ENCODE data around the gene B3GALNT2.
"Not testable (repeated sequence)": the region's sequence is repeated elsewhere in the genome, so short reads cannot be mapped to it uniquely, and the experiment has no call there.

B3GALNT2 gene

DNA sequence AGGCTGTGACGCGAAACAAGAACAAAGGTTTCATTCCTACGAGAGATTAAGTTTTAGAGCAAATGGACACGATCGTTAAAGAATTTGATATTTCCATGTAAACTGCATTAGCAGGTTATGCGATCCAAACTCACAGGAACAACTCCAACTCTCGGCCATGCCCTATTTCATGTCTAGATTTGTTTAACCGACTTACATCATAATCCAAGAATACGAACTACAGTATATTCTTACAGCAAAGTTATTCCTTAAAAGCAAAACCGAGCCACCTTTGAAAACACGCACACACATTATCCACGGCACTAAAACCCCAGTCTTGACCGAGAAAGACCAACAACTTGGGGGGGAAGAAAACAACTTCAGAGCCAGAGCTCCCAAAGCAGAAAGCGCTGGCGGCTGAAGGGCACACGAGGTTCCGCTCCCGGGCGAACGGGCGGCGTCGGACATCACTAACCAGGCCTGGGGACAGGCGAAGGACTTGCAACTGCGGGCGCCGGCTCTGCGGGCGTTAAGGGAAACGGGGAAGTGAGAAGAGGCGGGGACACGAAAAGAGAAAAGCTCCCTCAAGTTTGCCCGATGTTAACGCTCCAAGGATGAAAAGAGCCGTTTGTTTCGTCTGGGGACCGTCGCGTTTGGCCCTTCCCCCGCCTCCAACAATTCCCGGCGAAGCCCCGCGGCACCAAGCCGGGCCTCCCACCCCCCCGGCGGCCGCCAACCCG is 690 bp downstream of the B3GALNT2 start:
- DNase-seq, result peak; percentile 51

DNA sequence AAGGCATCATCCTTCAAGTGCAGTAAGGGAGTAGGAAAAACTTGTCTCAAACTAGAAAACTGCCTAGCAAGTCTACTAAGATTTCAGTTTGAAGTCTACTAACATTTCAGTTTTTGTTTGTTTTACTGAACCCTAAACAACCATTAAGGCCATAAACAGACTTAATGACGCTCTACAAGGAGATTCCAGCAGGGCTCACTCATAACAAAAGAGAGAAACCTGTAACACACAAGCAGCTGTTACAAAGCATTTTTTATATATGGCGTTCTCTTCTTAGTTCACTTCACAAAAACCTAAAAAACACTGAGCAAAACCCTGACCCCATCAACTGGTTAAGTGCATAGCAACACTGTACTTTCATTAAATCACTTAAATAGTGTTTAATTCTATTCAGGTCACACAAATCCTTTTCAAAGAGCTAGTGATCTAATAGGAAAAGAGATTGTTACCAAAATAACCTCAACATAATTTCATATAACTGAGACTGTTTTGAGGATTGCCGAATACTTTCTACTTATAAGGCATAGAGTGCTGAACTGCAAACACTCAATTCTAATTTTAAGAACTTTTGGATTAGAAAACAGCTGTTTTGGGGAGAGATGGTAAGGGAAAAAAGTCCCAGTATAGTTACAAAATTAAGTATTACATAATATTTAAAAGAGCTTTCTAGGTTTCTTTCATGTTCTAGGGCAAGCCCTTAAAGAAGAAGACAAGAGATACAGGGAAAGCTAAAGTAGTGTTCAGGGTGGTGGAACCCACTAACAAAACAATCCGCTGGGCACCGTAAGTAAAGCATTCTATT is 1.4 kb downstream of the B3GALNT2 start:
- DNase-seq, result no peak

DNA sequence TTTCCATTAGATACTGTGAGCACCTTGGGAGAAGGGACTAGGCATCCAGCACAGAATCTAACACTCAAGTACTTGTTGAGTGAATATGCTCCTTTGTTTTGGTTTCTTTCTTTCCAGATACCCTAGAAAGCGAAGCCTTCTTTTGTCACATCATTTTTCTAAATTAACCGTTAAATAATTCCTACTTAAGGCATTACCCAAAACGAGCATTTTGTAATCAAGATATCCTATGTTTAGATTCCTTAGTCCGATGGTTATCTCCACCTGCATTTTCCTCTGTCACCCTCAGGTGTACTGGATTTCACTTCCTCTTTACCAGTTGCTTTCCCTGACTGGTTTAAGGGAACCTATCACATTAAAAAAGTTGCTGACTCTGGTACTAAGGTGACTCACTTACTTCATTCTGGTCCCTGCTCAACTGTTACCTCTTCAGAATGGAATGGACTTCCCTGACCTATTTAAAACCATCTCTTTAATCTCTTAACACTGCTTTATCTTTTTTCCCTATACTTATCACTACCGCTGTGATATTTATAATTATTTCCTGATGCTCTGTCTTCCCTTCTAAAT is 3.2 kb downstream of the B3GALNT2 start:
- DNase-seq, result no peak

DNA sequence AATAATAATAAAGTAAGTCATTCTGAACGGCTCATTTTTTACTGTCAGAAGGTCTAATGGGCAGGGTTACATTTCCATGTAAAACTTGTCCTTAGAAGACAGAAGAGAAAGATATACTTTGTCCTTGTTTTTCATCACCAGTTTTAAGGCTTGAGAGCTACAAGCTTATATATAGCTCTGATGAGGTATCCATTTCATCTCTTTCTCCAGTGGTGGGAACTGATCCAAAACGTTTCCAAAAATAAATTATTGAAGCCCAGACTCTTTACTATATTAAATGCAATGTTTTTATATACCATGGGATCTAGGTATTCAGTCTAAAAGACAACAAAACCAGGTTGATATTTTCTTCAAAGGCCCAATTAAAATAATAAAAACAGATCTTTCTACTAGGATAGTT is 8.7 kb downstream of the B3GALNT2 start:
- DNase-seq, result no peak

DNA sequence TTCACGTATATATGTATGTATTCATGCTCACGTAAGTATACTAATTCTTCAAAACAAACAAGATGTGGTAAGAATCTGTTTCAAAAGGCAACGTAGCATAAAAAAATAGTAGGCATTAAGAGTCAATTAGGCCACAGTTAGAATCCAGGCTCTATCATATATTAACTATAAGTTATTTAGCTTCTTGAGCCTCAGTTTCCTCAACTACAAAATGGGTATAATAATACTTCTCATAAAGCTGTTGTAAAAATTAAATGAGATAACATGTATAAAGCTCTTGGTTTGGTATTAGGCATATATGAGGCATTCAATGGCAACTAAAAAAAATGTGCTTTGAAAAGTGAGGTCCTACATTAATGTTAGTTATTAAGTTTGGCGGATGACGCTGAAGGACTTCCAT is 9.2 kb downstream of the B3GALNT2 start:
- no peak for DNase-seq

DNA sequence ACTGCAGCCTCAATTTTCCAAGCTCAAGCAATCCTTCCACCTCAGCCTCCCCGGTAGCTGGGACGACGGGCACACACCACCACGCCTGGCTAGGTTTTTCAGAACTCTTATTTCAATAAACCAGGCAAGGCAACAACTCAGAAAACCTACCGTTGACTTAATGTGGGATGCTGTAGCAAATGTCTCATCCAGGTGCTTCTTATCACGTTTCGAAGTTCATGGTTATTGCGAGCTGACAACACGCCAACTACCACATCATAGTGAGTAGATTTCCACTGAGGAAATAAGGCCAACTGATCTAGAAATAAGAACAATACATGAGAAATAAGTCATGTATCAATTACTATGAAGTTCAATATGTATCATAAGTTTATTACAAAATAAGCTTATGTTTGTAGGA is 9.7 kb downstream of the B3GALNT2 start:
- DNase-seq, result no peak

DNA sequence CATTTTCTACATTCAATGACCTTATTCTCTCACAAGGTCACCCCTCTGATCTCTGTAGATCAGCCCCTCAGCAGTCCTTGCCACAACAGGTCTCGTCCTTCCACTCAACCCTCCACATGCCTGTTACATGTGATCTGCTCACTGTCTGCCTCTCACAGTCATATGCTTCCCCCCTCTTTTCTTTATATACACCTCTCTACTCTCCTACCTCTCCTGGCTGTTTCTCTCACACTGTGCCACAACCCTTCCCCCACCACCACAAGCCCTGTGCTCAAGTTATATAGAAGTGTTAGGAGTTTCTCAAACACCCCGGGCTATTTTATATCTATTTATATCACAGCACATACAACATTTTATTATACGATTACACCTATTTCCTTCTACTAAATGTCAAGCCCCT is 12.6 kb downstream of the B3GALNT2 start:
- no peak for DNase-seq

DNA sequence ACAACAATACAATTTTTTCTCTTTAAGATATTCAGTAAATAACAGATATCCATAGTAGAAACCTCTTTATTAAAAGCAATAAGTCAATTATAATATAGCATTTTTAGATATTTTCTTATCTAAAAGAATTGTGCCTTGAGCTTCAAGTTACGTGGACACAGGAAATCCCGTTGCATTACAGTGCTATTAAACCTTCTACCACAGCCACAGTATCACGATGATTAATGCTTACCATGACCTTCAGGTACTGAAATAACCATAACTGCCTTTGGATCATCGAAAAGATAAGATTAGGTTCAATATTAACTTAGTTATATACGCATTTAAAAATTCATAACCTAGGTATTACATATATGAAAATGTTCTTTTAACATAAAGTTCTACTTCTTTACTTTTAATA is 17.9 kb downstream of the B3GALNT2 start:
- no peak for DNase-seq

DNA sequence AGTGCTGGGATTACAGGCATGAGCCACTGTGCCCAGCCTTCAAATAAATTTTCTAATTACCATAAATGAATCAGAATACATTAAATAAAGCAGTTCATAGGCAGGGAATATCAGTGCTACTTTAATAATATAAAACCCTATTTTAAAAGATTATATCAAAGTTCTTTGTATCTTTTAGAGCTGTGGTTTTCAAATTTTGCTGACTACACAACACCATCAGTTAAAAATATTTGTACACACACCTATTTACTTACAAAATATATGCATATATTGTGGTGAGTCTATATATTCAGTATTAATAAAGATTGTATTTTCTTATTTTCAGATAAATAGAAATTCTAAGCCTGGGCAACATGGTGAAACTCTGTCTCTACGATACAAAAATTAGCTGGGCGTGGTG is 18.7 kb downstream of the B3GALNT2 start:
- DNase-seq, result no peak

DNA sequence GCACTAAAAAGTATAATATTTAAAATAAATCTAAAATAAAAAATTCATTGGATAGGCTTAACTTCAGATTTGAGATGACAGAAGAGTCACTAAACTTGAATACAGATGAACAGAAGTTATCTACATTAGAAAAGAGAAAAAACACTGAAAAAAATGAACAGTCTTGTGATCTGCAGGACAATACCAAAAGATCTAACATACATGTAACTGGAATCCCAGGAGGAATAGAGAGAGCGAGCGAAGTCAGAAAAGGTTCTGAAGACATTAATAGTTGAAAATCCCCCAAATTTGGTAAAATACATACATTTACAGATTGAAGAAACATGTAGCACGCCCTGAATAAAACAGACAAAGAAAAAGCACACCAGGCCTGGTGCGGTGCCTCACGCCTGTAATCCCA is 21.2 kb downstream of the B3GALNT2 start:
- no peak for DNase-seq

DNA sequence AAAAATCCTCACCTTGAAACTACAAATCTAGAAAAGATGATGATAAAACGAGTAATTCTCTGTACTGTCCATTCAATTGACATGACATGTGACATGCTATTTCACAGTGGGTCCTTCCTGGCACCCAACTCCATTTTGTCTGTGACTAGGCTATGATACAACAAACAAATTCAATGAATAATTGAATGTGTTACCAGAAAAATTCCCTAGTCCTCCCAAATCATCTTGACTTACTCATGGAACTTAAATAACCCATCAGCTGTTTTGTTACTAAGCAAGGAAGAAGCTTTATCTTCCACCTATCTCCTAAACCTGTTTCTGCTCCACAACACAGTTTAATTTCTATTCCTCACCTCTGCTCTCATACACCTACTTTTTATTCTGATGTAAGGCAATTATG is 30.4 kb downstream of the B3GALNT2 start:
- no peak for DNase-seq

DNA sequence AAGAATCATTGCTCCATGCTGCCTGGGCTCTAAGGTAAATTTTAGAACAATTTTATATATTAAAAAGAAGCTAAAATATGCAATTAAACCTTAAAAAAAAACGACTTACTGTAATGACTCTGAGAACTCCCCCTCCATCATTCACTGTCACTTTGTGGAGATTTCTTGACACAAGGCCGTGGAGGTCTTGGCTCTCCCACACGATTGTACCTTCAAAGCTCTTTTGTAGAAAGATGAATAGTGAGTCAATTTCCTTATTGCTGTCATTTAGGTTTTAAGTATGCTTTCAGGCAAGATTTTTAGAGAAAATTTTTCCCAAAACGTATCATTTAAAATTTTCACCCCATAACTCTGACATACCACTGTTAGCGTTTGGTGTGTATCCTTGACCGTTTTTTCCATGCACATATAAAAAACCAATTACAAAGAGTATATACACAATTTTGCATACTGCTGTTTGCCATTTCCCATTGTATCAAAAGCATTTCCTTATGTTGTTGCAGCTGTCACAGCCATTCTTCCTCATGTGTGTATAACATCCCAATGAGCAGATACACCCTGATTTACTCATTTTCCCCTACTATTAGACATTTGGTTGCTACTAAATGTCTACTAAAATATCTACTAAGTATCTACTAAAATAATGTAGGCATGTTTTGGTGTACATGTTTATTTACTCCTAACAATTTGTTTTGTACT is 33.4 kb downstream of the B3GALNT2 start:
- DNase-seq, result no peak

DNA sequence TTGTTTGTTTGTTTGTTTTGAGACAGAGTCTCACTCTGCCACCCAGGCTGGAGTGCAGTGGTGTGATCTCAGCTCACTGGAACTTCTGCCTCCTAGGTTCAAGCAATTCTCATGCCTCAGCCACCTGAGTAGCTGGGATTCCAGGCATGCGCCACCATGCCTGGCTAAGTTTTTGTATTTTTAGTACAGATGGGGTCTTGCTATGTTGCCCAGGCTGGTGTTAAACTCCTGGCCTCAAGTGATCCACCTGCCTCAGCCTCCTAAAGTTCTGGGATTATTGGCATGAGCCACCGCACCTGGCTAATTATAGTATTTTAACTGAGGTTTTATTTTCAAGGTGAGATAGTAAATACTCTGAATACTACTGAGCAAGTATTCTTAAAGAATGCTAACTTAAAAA is 34.4 kb downstream of the B3GALNT2 start:
- not testable (repeated sequence) for DNase-seq

DNA sequence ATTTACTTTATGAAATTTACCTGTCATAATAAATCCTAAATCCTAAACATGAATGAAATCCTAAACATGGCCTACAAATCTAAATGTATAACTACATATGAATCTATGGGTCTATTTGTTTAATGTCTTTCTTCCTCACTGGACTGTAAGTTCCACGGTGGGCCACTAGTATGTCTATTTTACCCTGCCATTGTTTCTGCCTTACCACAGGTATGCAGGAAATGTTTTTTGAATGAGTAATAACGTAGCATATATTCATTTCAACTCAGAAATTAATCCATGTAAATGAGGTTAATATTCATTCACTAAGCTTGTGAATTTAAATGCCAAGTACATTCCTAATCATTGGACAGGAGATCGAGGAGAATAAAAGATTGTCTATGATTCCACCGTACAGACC is 35.3 kb downstream of the B3GALNT2 start:
- no peak for DNase-seq

DNA sequence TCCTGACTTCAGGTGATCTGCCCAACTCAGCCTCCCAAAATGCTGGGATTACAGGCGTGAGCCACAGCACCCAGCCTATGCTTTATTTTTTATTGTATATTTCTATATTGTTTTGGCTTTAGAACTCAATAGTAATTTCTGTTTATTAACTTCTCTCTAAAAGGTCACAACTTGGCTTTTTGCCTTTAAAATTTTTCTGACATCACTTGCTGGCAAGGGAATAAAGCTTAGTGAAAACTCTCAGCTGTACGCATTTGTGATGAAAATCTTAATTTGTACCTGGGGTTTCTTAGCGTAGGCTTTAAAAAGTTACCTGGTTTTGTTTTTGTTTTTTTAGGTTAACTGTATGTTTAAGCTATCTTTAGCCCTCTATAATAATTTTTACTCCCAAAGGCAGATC is 36.2 kb downstream of the B3GALNT2 start:
- no peak for DNase-seq

DNA sequence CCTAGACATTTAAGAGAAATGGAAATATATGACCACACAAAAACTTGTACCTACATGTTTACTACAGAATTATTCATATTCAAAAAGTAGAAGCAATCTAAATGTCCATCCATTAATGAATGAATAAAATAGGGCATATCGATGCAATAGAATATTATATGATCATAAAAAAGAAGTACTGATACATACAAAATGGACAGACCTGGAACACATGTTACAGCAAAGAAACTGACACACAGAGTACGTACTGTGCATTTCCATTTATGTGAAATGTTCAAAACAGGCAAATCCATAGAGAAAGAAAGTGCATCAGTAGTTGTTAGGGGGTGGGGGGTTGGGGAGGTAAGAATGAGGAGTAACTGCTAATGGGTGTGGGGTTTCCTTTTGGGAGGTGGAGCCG is 39.2 kb downstream of the B3GALNT2 start:
- no peak for DNase-seq

DNA sequence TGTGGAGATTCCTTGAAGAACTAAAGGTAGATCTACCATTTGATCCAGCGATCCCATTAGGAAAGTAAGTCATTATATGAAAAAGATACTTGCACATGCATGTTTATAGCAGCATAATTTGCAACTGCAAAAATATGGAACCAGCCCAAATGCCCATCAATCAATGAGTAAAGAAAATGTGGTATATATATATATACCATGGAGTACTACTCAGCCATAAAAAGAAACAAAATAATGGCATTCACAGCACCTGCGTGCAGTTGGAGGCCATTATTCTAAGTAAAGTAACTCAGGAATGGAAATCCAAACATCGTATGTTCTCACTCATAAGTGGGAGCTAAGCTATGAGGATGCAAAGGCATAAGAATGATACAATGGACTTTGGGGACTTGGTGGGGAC is 41.4 kb downstream of the B3GALNT2 start:
- DNase-seq, result not testable (repeated sequence)

DNA sequence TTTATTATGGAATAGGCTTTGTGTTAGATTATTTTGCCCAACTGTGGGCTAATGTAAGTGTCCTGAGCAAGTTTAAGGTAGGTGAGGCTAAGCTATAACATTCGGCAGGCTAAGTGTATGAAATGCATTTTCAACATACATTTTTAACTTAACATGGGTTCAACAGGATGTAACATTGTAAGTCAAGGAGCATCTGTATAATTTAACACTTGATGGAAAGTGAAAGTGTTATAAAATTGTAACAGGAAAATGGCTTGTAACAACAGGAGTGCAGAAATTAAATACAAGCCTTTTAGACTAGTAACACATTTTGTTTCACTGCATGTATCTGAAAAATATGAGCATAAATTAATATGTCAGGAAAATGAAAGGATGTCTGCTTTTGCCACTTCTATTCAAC is 42.3 kb downstream of the B3GALNT2 start:
- DNase-seq, result no peak

DNA sequence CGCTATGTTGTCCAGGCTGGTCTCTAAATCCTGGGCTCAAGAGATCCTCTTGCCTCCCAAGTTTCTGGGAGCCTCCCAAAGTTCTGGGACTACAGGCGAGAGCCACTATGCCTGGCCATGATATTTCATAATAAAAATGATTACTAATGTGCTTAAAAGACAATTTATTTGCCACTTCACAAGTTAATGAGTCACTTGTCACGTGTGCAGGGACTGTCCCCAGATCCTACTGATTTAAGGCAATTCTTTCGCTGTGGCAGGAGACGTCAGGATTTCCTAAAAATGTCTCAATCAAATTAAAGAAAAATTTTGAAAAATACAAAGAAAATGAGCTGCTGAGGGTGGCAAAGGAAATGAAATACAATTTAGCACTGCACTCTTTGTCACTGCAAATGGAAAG is 43.5 kb downstream of the B3GALNT2 start:
- DNase-seq, result no peak

DNA sequence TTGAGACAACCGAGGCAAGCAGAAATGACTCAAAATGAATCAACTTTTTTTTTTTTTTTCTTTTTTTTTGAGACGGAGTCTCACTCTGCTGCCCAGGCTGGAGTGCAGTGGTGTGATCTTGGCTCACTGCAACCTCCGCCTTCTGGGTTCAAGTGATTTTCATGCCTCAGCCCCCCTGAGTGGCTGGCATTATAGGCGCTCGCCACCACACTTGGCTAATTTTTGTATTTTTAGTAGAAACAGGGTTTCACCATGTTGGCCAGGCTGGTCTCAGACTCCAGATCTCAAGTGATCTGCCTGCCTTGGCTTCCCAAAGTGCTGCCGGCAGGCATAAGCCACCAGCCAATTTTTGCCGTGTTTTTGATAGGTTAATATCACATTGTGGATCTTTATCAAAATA is 46.4 kb downstream of the B3GALNT2 start:
- DNase-seq, result not testable (repeated sequence)

DNA sequence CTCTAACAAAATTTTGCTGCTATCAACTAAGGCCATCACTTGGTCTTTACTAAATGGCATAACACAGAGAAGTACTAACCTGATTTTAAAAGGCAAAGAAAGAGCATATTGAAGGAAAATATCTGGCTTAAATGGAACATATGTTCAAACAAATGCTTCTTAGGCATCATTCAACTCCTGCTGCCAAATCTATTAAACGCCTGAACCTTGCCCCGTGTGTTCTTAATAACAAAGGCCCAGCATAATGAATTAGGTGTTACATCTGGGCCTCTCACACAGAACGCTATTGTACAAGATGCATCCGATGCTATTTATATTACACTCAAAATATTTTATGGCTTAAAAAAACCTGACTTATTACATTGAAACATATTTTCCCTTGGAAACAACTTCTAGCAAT is 48.4 kb downstream of the B3GALNT2 start:
- DNase-seq, result no peak

DNA sequence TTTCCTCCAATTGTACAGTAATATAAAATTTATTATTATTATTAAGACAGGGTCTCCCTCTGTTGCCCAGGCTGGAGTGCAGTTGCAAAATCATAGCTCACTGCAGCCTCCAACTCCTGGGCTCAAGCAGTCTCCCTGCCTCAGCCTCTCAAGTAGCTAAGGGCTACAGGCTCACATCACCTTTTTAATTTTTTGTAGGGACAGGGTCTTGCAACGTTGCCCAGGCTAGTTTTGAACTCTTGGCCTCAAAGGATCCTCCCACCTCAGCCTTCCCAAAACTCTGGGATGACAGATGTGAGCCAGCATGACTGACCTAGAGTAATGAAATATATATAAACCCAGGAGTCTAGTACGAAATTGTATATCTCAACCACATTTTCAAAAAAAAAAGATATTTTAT is 49.2 kb downstream of the B3GALNT2 start:
- DNase-seq, result no peak

DNA sequence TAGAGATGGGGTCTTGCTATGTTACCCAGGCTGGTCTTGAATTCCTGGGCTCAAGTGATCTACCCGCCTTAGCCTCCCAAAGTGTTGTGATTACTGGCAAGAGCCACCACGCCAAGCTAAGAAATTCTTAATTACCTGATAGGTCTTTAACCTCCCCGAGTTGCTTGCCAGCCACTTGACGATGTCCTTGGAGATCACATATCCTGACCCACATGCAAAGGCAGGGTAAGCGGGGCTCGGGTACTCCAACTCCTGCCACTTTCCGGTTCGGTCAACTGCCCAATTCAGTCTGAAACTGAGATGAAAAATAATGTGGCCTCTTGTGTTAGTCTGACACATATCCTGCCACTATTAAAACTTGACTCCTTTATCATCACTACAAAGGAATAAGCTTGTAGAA is 50.2 kb downstream of the B3GALNT2 start:
- DNase-seq, result no peak

Data from stimulated activated naive CD4-positive, alpha-beta T cell treated with Interleukin-2 at 50 U/mL for 16 hours (primary cell).